ENCODE data around the gene NPY4R2.
"Not testable (repeated sequence)": the region's sequence is repeated elsewhere in the genome, so short reads cannot be mapped to it uniquely, and the experiment has no call there.

DNA sequence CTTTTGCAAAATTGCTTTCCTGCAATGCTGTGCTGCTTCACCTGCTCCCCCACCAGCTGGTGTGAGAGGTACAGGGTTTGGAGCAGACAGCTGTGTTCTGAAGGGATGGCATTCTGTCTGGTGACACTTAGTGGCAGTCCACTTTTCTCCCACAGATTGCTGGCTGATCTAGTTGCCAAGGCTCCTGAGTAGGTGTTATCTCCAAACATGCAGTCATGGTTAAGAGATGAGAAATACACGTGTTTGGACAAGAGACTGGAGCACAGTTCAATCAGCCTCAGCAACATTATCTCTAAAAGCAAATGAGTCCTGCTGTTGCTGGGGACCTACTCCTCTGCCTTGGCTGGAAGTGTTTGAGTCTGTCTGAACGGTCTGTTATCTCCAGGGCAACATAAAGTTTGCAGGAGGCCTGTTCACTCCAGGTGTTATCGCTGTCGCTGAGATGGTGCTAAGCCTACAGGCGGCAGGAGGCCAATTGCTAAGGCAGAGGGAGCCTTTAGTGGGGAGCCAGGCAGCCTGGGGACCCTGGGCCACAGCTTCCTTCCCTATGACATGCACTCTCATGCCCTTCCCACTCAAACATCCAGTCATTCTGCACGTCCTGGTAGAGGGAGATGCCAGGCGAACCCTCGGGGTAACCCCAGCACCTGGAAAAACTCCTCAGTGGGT is 24.0 kb downstream of the NPY4R2 start:
- TF ChIP-seq, protein P1, sequence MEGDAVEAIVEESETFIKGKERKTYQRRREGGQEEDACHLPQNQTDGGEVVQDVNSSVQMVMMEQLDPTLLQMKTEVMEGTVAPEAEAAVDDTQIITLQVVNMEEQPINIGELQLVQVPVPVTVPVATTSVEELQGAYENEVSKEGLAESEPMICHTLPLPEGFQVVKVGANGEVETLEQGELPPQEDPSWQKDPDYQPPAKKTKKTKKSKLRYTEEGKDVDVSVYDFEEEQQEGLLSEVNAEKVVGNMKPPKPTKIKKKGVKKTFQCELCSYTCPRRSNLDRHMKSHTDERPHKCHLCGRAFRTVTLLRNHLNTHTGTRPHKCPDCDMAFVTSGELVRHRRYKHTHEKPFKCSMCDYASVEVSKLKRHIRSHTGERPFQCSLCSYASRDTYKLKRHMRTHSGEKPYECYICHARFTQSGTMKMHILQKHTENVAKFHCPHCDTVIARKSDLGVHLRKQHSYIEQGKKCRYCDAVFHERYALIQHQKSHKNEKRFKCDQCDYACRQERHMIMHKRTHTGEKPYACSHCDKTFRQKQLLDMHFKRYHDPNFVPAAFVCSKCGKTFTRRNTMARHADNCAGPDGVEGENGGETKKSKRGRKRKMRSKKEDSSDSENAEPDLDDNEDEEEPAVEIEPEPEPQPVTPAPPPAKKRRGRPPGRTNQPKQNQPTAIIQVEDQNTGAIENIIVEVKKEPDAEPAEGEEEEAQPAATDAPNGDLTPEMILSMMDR (IDR thresholded peaks at IDR 0.05), result not testable (repeated sequence)
- not testable (repeated sequence) for TF ChIP-seq POLR2A (IDR thresholded peaks at IDR 0.05)
